ENCODE measurements around the gene CYB561. TPM values are rescaled to one million over a fixed set of nuclear protein-coding genes. Genes with fewer than 3 reads are reported as not detected.

Gene CYB561
- total and polyA plus RNA-seq, 9 of the 15 experiments (the other 6 are each of a cell fraction or from before 2014, with no cell fraction given), result 4.0 to 30.8 (median 17.4) TPM

DNA sequence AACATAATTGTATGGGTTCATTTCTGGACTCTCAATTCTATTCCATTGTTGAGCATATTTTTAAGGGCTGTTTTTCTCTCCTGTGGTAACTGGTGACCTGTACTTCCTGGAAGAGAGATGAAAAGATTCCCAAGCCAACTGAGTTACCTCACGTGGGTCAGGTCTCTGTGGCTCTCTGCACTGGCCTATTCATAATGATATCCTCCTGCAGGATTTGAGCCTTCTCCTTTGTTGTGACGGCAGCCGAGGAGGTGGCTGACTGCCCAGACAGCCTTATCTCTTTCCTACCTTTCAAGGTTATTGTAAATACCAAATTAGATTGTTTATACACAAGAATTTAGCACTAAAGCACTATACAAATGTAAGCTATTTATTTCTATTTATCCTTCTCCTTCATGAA lies 28.1 kb upstream of the CYB561 start (continued):
- no peak for TF ChIP-seq ZBTB12 (CRISPR knock-in tag; IDR thresholded peaks at IDR 0.05)
- TF ChIP-seq, protein P1, sequence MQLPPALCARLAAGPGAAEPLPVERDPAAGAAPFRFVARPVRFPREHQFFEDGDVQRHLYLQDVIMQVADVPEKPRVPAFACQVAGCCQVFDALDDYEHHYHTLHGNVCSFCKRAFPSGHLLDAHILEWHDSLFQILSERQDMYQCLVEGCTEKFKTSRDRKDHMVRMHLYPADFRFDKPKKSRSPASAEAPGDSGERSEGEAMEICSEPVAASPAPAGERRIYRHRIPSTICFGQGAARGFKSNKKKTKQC (CRISPR knock-in tag; IDR thresholded peaks at IDR 0.05), result no peak
- TF ChIP-seq, protein P2, sequence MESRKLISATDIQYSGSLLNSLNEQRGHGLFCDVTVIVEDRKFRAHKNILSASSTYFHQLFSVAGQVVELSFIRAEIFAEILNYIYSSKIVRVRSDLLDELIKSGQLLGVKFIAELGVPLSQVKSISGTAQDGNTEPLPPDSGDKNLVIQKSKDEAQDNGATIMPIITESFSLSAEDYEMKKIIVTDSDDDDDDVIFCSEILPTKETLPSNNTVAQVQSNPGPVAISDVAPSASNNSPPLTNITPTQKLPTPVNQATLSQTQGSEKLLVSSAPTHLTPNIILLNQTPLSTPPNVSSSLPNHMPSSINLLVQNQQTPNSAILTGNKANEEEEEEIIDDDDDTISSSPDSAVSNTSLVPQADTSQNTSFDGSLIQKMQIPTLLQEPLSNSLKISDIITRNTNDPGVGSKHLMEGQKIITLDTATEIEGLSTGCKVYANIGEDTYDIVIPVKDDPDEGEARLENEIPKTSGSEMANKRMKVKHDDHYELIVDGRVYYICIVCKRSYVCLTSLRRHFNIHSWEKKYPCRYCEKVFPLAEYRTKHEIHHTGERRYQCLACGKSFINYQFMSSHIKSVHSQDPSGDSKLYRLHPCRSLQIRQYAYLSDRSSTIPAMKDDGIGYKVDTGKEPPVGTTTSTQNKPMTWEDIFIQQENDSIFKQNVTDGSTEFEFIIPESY (CRISPR knock-in tag; IDR thresholded peaks at IDR 0.05), result no peak
- peak; percentile 24; the same call in 1 of the 2 replicates for TF ChIP-seq ARID1B (IDR thresholded peaks at IDR 0.05)
- TF ChIP-seq, protein P3, sequence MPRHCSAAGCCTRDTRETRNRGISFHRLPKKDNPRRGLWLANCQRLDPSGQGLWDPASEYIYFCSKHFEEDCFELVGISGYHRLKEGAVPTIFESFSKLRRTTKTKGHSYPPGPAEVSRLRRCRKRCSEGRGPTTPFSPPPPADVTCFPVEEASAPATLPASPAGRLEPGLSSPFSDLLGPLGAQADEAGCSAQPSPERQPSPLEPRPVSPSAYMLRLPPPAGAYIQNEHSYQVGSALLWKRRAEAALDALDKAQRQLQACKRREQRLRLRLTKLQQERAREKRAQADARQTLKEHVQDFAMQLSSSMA (CRISPR knock-in tag; IDR thresholded peaks at IDR 0.05), result no peak
- TF ChIP-seq PTBP1 (IDR thresholded peaks at IDR 0.05; ENCODE audit: low read depth, low read length), result no peak
- TF ChIP-seq PATZ1 (CRISPR knock-in tag; IDR thresholded peaks at IDR 0.05; ENCODE audit: borderline replicate concordance), result no peak
- TF ChIP-seq, protein P4, sequence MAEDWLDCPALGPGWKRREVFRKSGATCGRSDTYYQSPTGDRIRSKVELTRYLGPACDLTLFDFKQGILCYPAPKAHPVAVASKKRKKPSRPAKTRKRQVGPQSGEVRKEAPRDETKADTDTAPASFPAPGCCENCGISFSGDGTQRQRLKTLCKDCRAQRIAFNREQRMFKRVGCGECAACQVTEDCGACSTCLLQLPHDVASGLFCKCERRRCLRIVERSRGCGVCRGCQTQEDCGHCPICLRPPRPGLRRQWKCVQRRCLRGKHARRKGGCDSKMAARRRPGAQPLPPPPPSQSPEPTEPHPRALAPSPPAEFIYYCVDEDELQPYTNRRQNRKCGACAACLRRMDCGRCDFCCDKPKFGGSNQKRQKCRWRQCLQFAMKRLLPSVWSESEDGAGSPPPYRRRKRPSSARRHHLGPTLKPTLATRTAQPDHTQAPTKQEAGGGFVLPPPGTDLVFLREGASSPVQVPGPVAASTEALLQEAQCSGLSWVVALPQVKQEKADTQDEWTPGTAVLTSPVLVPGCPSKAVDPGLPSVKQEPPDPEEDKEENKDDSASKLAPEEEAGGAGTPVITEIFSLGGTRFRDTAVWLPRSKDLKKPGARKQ (CRISPR knock-in tag; IDR thresholded peaks at IDR 0.05), result no peak
- no peak for TF ChIP-seq GATA2 (CRISPR knock-in tag; IDR thresholded peaks at IDR 0.05)
- TF ChIP-seq RNF2 (IDR thresholded peaks at IDR 0.05), result no peak
- TF ChIP-seq HOXB6 (CRISPR knock-in tag; IDR thresholded peaks at IDR 0.05; ENCODE audit: borderline replicate concordance), result no peak
- TF ChIP-seq GTF2E2 (tag; IDR thresholded peaks at IDR 0.05), result no peak
- TF ChIP-seq C11orf30 (IDR thresholded peaks at IDR 0.05; ENCODE audit: low read depth), result no peak
- TF ChIP-seq, protein P5, sequence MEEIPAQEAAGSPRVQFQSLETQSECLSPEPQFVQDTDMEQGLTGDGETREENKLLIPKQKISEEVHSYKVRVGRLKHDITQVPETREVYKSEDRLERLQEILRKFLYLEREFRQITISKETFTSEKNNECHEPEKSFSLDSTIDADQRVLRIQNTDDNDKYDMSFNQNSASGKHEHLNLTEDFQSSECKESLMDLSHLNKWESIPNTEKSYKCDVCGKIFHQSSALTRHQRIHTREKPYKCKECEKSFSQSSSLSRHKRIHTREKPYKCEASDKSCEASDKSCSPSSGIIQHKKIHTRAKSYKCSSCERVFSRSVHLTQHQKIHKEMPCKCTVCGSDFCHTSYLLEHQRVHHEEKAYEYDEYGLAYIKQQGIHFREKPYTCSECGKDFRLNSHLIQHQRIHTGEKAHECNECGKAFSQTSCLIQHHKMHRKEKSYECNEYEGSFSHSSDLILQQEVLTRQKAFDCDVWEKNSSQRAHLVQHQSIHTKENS (CRISPR knock-in tag; IDR thresholded peaks at IDR 0.05), result no peak
- TF ChIP-seq, protein P6, sequence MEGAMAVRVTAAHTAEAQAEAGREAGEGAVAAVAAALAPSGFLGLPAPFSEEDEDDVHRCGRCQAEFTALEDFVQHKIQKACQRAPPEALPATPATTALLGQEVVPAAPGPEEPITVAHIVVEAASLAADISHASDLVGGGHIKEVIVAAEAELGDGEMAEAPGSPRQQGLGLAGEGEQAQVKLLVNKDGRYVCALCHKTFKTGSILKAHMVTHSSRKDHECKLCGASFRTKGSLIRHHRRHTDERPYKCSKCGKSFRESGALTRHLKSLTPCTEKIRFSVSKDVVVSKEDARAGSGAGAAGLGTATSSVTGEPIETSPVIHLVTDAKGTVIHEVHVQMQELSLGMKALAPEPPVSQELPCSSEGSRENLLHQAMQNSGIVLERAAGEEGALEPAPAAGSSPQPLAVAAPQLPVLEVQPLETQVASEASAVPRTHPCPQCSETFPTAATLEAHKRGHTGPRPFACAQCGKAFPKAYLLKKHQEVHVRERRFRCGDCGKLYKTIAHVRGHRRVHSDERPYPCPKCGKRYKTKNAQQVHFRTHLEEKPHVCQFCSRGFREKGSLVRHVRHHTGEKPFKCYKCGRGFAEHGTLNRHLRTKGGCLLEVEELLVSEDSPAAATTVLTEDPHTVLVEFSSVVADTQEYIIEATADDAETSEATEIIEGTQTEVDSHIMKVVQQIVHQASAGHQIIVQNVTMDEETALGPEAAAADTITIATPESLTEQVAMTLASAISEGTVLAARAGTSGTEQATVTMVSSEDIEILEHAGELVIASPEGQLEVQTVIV (CRISPR knock-in tag; IDR thresholded peaks at IDR 0.05; ENCODE audit: borderline replicate concordance), result no peak
- TF ChIP-seq GATAD2B (IDR thresholded peaks at IDR 0.05; ENCODE audit: borderline replicate concordance), result no peak
- TF ChIP-seq ZNF696 (CRISPR knock-in tag; conservative IDR thresholded peaks at IDR 0.05), result no peak
